HUDEP-2 (cell line): ENCODE data around the gene GLB1L2.
"Not testable (repeated sequence)": the region's sequence is repeated elsewhere in the genome, so short reads cannot be mapped to it uniquely, and the experiment has no call there.

Experiments used
- DNase-seq, 76 experiments: peaks; one replicate each; lab custom pipeline; 2025; ENCODE audit not compliant: unreplicated experiment in 76 of 76; lab: John Stamatoyannopoulos, UW

The GLB1L2 gene

GRCh38 chr11:134321373-134321772, 10.4 kb upstream of the GLB1L2 start:
- not testable (repeated sequence) for DNase-seq

GRCh38 chr11:134322553-134322952, 9.2 kb upstream of the GLB1L2 start:
- no peak for DNase-seq

GRCh38 chr11:134328433-134328832, 3.4 kb upstream of the GLB1L2 start:
- DNase-seq, result peak in 2 of 76 experiments; percentile 3 to 20

GRCh38 chr11:134330611-134331353, 1.0 kb upstream of the GLB1L2 start:
- no peak for DNase-seq

- DNase-seq, result peak in 9 of 76 experiments; percentile 2 to 33 (median 23)
Observed at GRCh38 chr11:134332189-134332631, 422 bp downstream of the GLB1L2 start.

- DNase-seq, result no peak
Observed at GRCh38 chr11:134332782-134333181, 994 bp downstream of the GLB1L2 start.

GRCh38 chr11:134333312-134333711, 1.5 kb downstream of the GLB1L2 start:
- no peak for DNase-seq

- no peak for DNase-seq
Observed at GRCh38 chr11:134333946-134334345, 2.2 kb downstream of the GLB1L2 start.

- DNase-seq, result no peak
Observed at GRCh38 chr11:134334796-134335571, 3.2 kb downstream of the GLB1L2 start.

- DNase-seq, result no peak
Observed at GRCh38 chr11:134337051-134337450, 5.3 kb downstream of the GLB1L2 start.

GRCh38 chr11:134338068-134338467, 6.3 kb downstream of the GLB1L2 start:
- DNase-seq, result no peak

GRCh38 chr11:134338654-134339053, 6.9 kb downstream of the GLB1L2 start:
- no peak for DNase-seq

- DNase-seq, result no peak
Observed at GRCh38 chr11:134339756-134340155, 8.0 kb downstream of the GLB1L2 start.

GRCh38 chr11:134340354-134340964, 8.7 kb downstream of the GLB1L2 start:
- DNase-seq, result no peak

GRCh38 chr11:134341805-134342571, 10.2 kb downstream of the GLB1L2 start:
- DNase-seq, result no peak

- no peak for DNase-seq
Observed at GRCh38 chr11:134342572-134343340, 11.0 kb downstream of the GLB1L2 start.

- DNase-seq, result no peak
Observed at GRCh38 chr11:134343646-134344045, 11.9 kb downstream of the GLB1L2 start.

- DNase-seq, result not testable (repeated sequence)
Observed at GRCh38 chr11:134344497-134345236, 12.9 kb downstream of the GLB1L2 start.

GRCh38 chr11:134345237-134345550, 13.4 kb downstream of the GLB1L2 start:
- no peak for DNase-seq
